GM19452 (cell line): Measurements from ENCODE around the gene LMAN2L.
"Not testable (repeated sequence)": the region's sequence is repeated elsewhere in the genome, so short reads cannot be mapped to it uniquely, and the experiment has no call there.

Source experiments
- ATAC-seq: cut with Tn5 transposase; IDR thresholded peaks from one replicate; pipeline ENCODE4 v1.9.1; 2021; ENCODE audit not compliant: unreplicated experiment

Gene LMAN2L

GRCh38 chr2:96687711-96688640 lies 51.9 kb downstream of the LMAN2L start:
- ATAC-seq, result no peak

GRCh38 chr2:96687266-96687665 lies 52.6 kb downstream of the LMAN2L start:
- no peak for ATAC-seq

GRCh38 chr2:96685577-96686459 lies 54.0 kb downstream of the LMAN2L start:
- ATAC-seq, result no peak

GRCh38 chr2:96684883-96685576 lies 54.8 kb downstream of the LMAN2L start:
- no peak for ATAC-seq

- ATAC-seq, result no peak
These were observed 55.7 kb downstream of the LMAN2L start for GRCh38 chr2:96683972-96684820.

GRCh38 chr2:96683307-96683706 lies 56.6 kb downstream of the LMAN2L start:
- no peak for ATAC-seq

- ATAC-seq, result no peak
These were observed 58.3 kb downstream of the LMAN2L start for GRCh38 chr2:96681540-96681939.

- ATAC-seq, result no peak
These were observed 59.2 kb downstream of the LMAN2L start for GRCh38 chr2:96680561-96681141.

- ATAC-seq, result no peak
These were observed 60.0 kb downstream of the LMAN2L start for GRCh38 chr2:96679848-96680247.

- no peak for ATAC-seq
These were observed 70.2 kb downstream of the LMAN2L start for GRCh38 chr2:96669539-96670215.

- ATAC-seq, result no peak
These were observed 71.1 kb downstream of the LMAN2L start for GRCh38 chr2:96668771-96669170.

- not testable (repeated sequence) for ATAC-seq
These were observed 74.1 kb downstream of the LMAN2L start for GRCh38 chr2:96665717-96666116.

- ATAC-seq, result no peak
These were observed 74.7 kb downstream of the LMAN2L start for GRCh38 chr2:96665083-96665569.

GRCh38 chr2:96664366-96664925 lies 75.4 kb downstream of the LMAN2L start:
- no peak for ATAC-seq

GRCh38 chr2:96663829-96664228 lies 76.0 kb downstream of the LMAN2L start:
- no peak for ATAC-seq

- no peak for ATAC-seq
These were observed 76.7 kb downstream of the LMAN2L start for GRCh38 chr2:96663177-96663576.

GRCh38 chr2:96662360-96662759 lies 77.5 kb downstream of the LMAN2L start:
- ATAC-seq, result no peak

GRCh38 chr2:96661324-96661723 lies 78.5 kb downstream of the LMAN2L start:
- no peak for ATAC-seq

GRCh38 chr2:96656540-96656939 lies 83.3 kb downstream of the LMAN2L start:
- no peak for ATAC-seq
